ENCODE data around the gene PLEKHM2.

The PLEKHM2 gene

DNA sequence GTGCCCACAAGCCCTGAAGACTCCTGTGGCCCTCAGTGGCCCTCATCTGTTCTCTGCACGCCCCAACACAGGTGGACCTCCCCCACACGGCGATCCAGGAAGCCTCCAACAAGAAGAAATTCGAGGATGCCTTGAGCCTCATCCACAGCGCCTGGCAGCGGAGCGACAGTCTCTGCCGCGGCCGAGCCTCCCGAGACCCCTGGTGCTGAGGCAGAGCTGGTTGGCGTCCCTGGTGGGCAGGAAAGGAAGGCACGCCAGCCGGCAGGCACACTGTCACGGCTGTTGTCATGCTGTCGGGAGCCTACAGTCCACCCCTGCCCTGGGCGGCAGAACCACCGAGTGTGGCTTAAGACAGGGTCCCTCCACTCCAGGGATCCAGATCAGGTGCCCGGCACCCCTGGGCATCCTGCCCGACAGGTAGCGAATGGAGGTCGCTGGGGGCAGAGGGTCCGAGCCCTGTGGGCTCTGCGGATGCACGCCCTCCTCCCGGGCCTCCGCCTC, 49.7 kb downstream of the PLEKHM2 start:
- no peak for TF ChIP-seq CTCF (conservative IDR thresholded peaks at IDR 0.05; ENCODE audit: control insufficient read depth, insufficient read depth, low read depth, low read length)
- H3K4me3 ChIP-seq (ENCODE audit: control insufficient read depth, low read depth, low read length) = no peak overlapping the region
- DNase-seq (ENCODE audit: low read depth) = no peak

GRCh38 chr1:15734296-15734695, 50.2 kb downstream of the PLEKHM2 start:
- TF ChIP-seq CTCF (conservative IDR thresholded peaks at IDR 0.05; ENCODE audit: control insufficient read depth, insufficient read depth, low read depth, low read length) = no peak
- H3K4me3 ChIP-seq (ENCODE audit: control insufficient read depth, low read depth, low read length) = no peak overlapping the region
- DNase-seq (ENCODE audit: low read depth) = no peak

- no peak overlapping the region for H3K4me3 ChIP-seq (ENCODE audit: control insufficient read depth, low read depth, low read length)
- DNase-seq (ENCODE audit: low read depth) = no peak
- no peak for TF ChIP-seq CTCF (conservative IDR thresholded peaks at IDR 0.05; ENCODE audit: control insufficient read depth, insufficient read depth, low read depth, low read length)
Measured at GRCh38 chr1:15734901-15735300, 50.8 kb downstream of the PLEKHM2 start.

DNA sequence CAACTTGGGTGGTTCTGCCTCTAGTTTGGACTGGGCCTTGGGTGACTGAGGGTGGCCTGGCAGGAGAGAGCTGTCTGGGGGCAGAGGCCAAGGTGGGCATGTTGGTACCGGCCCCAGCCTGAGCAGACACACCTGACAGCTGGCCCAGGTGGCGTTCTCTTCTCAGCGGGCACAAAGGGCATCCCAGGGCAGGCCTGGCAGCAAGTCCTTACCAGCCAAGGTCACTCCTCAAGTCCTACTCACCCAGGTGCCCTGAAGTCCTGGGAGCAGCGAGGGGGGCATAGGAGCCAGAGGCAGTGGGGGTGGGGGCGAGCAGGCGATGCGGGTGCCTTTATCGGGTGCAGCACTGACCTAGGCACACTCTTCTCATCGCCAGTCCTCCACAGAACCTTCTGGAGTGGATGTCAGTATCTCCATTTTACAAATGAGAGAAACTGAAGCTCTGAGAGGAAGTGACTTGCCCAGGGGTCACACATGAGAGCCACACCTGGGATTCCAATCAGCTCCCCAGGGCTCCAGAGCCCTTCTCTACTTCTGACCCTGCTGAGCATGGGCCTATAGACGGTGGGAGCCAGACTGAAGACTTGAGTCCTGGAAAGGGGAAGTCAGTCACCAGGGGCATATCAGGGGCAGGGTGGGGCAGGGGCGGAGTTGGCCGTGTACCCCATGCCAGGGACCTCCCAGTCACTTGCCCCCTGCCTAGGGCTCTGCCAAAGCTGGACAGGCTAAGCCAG, 51.4 kb downstream of the PLEKHM2 start:
- H3K4me3 ChIP-seq (ENCODE audit: control insufficient read depth, low read depth, low read length) = no peak overlapping the region
- DNase-seq (ENCODE audit: low read depth) = no peak
- TF ChIP-seq CTCF (conservative IDR thresholded peaks at IDR 0.05; ENCODE audit: control insufficient read depth, insufficient read depth, low read depth, low read length) = no peak

GRCh38 chr1:15736038-15736891, 52.1 kb downstream of the PLEKHM2 start, which contains the start of gene SLC25A34:
Gene SLC25A34 (plus strand): TSS chr1:15736258. CDS start chr1:15736486, 228 bp downstream.
- DNase-seq (ENCODE audit: low read depth) = no peak
- no peak within 1 kb of the TSS for H3K4me3 ChIP-seq (ENCODE audit: control insufficient read depth, low read depth, low read length)
- TF ChIP-seq CTCF (conservative IDR thresholded peaks at IDR 0.05; ENCODE audit: control insufficient read depth, insufficient read depth, low read depth, low read length) = no peak

- DNase-seq (ENCODE audit: low read depth) = no peak
- no peak for TF ChIP-seq CTCF (conservative IDR thresholded peaks at IDR 0.05; ENCODE audit: control insufficient read depth, insufficient read depth, low read depth, low read length)
- no peak overlapping the region for H3K4me3 ChIP-seq (ENCODE audit: control insufficient read depth, low read depth, low read length)
Measured at GRCh38 chr1:15736892-15737261, 52.8 kb downstream of the PLEKHM2 start.
